GM18868 (cell line): ENCODE measurements around the gene HDAC8.

Experiments
- ATAC-seq: cut with Tn5 transposase; IDR thresholded peaks from one replicate; pipeline ENCODE4 v1.9.1; 2021; ENCODE audit warnings: mild to moderate bottlenecking, moderate library complexity; ENCODE audit not compliant: unreplicated experiment

HDAC8 gene

GRCh38 chrX:72387247-72387646 is 185.4 kb downstream of the HDAC8 start:
- ATAC-seq, result no peak

DNA sequence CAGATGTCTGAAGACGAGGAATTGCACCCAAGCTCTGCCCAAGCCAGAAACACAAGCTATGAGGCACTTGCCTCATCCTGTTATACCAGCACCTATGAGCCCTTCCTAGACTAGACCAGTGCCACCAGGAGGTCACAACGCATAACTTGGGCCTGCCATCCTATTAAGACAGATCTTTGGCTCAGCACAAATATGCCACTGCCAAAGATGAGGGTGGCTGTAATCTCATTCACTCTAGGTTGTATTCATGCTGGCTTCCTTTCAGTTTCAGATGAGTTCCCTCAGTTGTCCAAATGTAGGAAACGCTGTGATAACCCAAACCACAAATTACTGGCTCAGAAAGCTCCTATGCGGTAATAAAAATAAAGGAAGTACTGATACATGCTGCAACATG is 190.4 kb downstream of the HDAC8 start:
- no peak for ATAC-seq

GRCh38 chrX:72381439-72382201 is 191.0 kb downstream of the HDAC8 start:
- no peak for ATAC-seq

- no peak for ATAC-seq
These were observed 196.5 kb downstream of the HDAC8 start for GRCh38 chrX:72376124-72376523.

- no peak for ATAC-seq
These were observed 199.5 kb downstream of the HDAC8 start for GRCh38 chrX:72373136-72373535.

DNA sequence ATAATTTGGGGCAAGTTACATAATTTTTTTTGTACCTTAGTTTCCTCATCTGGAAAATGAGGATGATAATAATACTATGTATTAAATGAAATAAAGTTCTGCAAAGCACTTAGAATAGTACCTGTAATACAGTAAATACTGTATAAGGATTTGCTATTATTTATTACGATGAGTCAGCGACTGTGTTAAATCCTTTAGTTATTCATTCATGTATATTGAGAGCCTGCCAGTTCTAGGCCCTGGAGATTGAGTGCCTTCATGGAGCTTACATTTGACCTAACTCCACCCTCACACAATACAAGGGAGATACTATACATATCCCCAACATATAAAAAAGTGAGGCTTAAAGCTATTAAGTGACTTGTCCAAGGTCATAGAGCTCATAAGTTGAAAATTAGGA is 199.9 kb downstream of the HDAC8 start:
- ATAC-seq, result no peak

DNA sequence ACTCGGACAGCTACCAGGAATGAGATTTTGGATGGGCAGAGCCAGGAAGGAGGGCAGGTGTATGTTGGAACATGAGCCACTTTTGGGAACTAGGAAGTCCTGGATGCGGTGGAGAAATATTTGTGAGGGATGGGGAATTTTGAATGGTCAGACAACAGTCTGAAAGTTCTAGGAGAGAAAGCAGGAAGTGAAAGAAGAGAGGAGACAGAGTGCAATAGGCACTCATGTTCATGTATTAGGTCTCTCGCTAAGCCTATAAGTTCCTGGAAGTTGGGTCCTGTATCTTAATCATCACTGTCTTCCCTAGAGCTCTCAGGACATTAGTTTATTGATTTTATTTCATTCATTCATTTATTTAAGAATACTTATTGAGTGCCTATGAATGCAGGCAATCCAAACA is 201.2 kb downstream of the HDAC8 start:
- peak; percentile 74 for ATAC-seq

- ATAC-seq, result no peak
These were observed 203.8 kb downstream of the HDAC8 start for GRCh38 chrX:72368796-72369195.

DNA sequence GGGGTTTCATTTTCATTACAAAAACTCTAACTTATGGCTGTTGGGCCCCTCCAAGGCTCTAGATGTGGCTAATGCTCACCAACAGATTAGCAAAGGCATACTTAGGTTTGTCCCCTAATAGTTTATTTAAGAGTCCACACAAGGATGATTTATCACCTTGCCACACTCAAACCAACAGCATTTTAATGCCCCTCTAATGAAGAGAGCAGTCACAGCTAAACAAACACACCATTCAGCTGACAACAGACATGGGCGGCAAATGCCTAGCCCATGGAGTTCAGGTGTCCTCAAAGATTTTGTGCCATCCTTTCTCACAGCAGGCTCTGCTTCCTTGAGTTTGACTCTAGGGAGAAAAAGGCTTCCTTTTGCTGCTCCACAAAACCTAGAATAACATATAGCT is 205.1 kb downstream of the HDAC8 start:
- no peak for ATAC-seq

DNA sequence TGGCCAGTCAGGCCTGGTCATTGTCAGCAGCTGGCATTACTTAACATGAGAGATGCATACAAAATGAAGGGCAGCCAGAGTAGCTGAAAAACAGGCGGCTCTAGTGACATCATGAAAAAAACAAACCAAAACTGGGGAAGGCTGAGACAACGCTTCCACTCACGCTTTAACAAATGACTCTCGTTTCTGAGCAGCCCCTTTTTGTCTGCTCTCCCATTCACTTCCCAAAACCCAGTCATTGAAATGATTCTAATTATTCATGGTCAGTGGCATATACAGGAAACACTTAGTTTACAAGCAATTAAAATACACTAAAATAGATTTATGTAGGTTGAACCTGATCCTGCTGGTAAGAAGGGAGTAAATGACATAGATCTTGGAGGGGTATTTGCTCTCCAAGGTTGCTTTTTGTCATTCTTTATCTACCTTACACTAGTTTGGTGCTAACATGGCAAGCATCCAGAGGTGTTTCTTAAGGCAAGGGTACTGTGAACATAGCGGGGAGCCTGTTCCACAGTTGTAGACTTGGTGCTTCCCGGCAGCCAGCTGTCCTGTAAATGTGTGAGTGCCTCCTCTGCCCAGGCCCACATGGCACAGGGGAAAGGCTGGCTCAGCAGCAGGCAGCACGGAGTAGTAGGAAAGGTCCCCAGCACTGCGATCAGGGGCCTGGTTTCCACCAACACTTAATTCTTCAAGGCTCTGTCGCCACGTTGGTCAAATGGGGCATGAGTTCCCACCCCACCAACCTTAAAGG is 205.8 kb downstream of the HDAC8 start:
- no peak for ATAC-seq

DNA sequence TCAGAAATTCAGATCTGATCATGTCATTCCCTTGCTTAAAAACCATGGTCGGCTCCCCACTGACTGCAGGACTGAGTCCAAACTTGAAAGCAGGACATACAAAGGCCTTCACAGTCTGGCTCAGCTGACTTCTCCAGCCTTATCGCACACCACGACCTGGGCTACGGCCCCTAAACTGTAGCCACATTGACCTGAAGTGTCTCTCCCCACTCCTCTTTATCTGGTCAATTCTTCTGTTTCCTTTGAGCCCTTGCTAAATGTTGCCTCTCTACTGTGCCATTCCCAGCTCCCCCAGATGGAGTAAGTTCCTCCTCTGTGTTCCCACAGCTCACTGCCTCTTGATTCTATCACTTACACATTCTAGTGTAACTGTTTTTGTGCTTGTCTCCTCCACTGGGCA is 206.5 kb downstream of the HDAC8 start:
- ATAC-seq, result no peak

- ATAC-seq, result no peak
These were observed 207.5 kb downstream of the HDAC8 start for GRCh38 chrX:72365126-72365525.

GRCh38 chrX:72360326-72360725 is 212.3 kb downstream of the HDAC8 start:
- ATAC-seq, result no peak

- no peak for ATAC-seq
These were observed 214.3 kb downstream of the HDAC8 start for GRCh38 chrX:72358313-72358712.

DNA sequence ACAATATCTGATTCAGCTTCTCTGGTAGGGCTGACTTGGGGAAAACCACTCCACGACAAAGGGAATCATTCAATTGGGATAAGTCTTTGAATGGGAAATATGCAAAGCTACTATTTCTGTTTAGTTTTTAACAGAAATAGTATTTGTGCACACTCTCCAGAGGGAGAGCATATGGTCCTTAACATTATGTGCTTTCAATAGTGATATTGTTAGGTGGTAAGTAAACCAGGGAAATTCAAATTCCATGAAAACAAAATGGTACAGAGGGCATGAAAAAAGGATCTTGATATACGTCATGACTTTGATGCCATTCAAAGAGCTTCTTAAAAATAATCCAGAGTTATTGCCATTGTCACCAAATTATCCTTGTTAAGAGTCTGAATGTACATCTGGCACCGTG is 219.9 kb downstream of the HDAC8 start:
- ATAC-seq, result no peak

- ATAC-seq, result no peak
These were observed 220.9 kb downstream of the HDAC8 start for GRCh38 chrX:72351606-72352334.

DNA sequence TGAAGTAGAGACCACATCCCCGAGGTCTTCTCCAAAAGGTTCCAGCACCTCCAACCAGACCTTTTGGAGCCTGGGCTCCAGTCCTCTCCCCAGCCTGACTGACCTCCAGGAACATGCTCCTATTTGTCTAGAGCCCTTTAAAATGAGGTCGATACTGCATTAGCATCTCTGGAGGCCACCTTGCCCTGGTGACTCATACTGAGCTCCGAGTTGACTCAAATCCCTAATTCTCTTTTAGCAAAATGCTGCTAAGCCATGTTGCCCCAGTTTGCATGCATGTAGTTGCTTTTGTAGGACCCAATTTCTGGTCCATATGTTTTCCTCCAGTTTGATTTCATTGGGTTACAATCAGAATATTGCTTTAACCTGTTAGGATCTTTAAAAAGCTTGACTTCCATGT is 223.5 kb downstream of the HDAC8 start:
- peak; percentile 89 for ATAC-seq

- no peak for ATAC-seq
These were observed 224.2 kb downstream of the HDAC8 start for GRCh38 chrX:72348247-72348979.

GRCh38 chrX:72347366-72347765 is 225.3 kb downstream of the HDAC8 start:
- no peak for ATAC-seq

- no peak for ATAC-seq
These were observed 226.2 kb downstream of the HDAC8 start for GRCh38 chrX:72346302-72346949.

DNA sequence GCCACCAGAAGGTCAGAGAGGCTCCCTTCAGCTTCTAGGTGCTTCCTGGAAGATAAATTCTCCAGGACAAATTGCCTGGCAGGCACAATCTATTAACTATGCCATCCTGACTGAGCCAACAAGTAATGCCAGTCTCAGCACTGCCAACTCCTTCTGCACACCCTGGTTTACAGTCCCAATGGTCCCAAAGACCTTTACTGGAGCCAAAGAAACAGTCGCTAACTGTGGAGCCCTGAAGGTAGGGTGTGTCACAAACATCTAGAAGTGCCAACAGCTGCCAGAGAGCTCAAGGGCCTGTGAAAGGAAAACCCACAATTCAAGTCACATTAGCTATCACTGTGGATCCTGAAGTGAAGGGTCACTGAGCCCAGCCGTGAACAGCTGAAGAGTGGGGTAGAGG is 232.0 kb downstream of the HDAC8 start:
- no peak for ATAC-seq
